H1 (cell line): ENCODE measurements around the gene ASB1. TPM values are rescaled to one million over a fixed set of nuclear protein-coding genes. Genes with fewer than 3 reads are reported as not detected.

Experiments used
- CTCF ChIA-PET: fragments of 300-600 bp; sonication (Branson Sonifier 250); formaldehyde crosslinking; loops from one replicate; lab custom pipeline; 2021; ENCODE audit not compliant: partially characterized antibody; lab: Charles Lee
- POLR2A ChIA-PET: fragments of 300-600 bp; sonication (Branson Sonifier 250); formaldehyde crosslinking; loops from one replicate; lab custom pipeline; 2021; ENCODE audit warnings: inconsistent platforms; ENCODE audit not compliant: partially characterized antibody; lab: Charles Lee
- DNase-seq, 2 experiments: peaks; one replicate each; pipeline versions ENCODE4 v3.0.0 to v3.0.0-alpha.2; 2010 to 2022; ENCODE audit warnings: low spot score in 2 of 2, low read depth in 1 of 2, mixed read lengths in 1 of 2
- FAIRE-seq: peaks from 2 replicates; lab custom pipeline; 2011; peaks lifted over from hg19 to GRCh38; lab: Jason Lieb, UNC
- H2AFZ ChIP-seq: 2 replicates; pipeline ENCODE4 v1.8.1; 2012; ENCODE audit warnings: low read length, inconsistent platforms
- H2AK5ac ChIP-seq: 2 replicates; pipeline ENCODE4 v1.6.1; 2013; ENCODE audit warnings: low read depth, low read length
- H2BK120ac ChIP-seq: replicated peaks from 2 replicates; pipeline ENCODE3; 2013; ENCODE audit warnings: low read depth, low read length, inconsistent platforms
- H2BK12ac ChIP-seq: 2 replicates; pipeline ENCODE4 v1.6.1; 2013; ENCODE audit warnings: low read depth, low read length
- H2BK15ac ChIP-seq: 2 replicates; pipeline ENCODE4 v1.6.1; 2013; ENCODE audit warnings: low read length
- H2BK20ac ChIP-seq: 2 replicates; pipeline ENCODE4 v1.6.1; 2013; ENCODE audit warnings: low read length
- H2BK5ac ChIP-seq: 2 replicates; pipeline ENCODE4 v1.6.1; 2013; ENCODE audit warnings: low read depth, low read length
- H3K14ac ChIP-seq: 2 replicates; pipeline ENCODE4 v1.6.1; 2013; ENCODE audit warnings: inconsistent platforms; ENCODE audit not compliant: insufficient read length
- H3K18ac ChIP-seq: 2 replicates; pipeline ENCODE4 v1.6.1; 2013; ENCODE audit warnings: low read length; ENCODE audit errors: extremely low read depth
- H3K23ac ChIP-seq: 2 replicates; pipeline ENCODE4 v1.6.1; 2013; ENCODE audit warnings: inconsistent platforms; ENCODE audit not compliant: insufficient read length
- H3K23me2 ChIP-seq: 2 replicates; pipeline ENCODE4 v1.6.1; 2013; ENCODE audit warnings: low read depth, low read length
- H3K27ac ChIP-seq: 2 replicates; pipeline ENCODE4 v1.6.1; 2011; ENCODE audit warnings: low read depth, low read length, inconsistent platforms
- H3K27me3 ChIP-seq, 4 experiments: replicated peaks in 1 of 4; 1 replicate in 1 of 4; 2 replicates in 3 of 4; pipeline versions ENCODE4 v1.6.1 to v1.8.1; 2011 to 2013; ENCODE audit warnings: low read length in 3 of 4, mild to moderate bottlenecking in 3 of 4, inconsistent platforms in 2 of 4, mixed read lengths in 2 of 4, moderate library complexity in 1 of 4; ENCODE audit not compliant: control insufficient read depth in 3 of 4, insufficient read depth in 3 of 4; ENCODE audit errors: extremely low read depth in 1 of 4
- H3K36me3 ChIP-seq, 4 experiments: 2 replicates each; pipeline versions ENCODE4 v1.6.1 to v1.8.1; 2011 to 2013; ENCODE audit warnings: mild to moderate bottlenecking in 4 of 4, low read length in 3 of 4, moderate library complexity in 2 of 4, control low read depth in 1 of 4, inconsistent platforms in 1 of 4; ENCODE audit not compliant: insufficient read depth in 4 of 4, control insufficient read depth in 2 of 4
- H3K4ac ChIP-seq: replicated peaks from 2 replicates; pipeline ENCODE3; 2013; ENCODE audit warnings: low read length, low read depth, mixed read lengths, inconsistent platforms; ENCODE audit not compliant: insufficient read length
- H3K4me1 ChIP-seq, 4 experiments: replicated peaks in 1 of 4; 1 replicate in 1 of 4; 2 replicates in 3 of 4; pipeline versions ENCODE4 v1.6.1 to v1.8.1; 2011 to 2013; ENCODE audit warnings: low read length in 3 of 4, inconsistent platforms in 2 of 4, mixed read lengths in 1 of 4; ENCODE audit not compliant: insufficient read depth in 4 of 4, control insufficient read depth in 3 of 4
- H3K4me2 ChIP-seq, 2 experiments: 2 replicates each; pipeline versions ENCODE4 v1.6.1 to v1.8.1; 2011 to 2013; ENCODE audit warnings: low read depth in 2 of 2, low read length in 2 of 2, control low read depth in 1 of 2, inconsistent platforms in 1 of 2, mild to moderate bottlenecking in 1 of 2; ENCODE audit not compliant: insufficient read depth in 1 of 2
- H3K4me3 ChIP-seq, 4 experiments: fragments of 200-600, 300-600 bp in 1 of 4; sonication (generic), shearing (Covaris generic), sonication (Bioruptor Twin) in 1 of 4; 2 replicates each; pipeline versions ENCODE4 v1.5.1 to v1.8.1; 2011 to 2016; ENCODE audit warnings: low read length in 4 of 4, low read depth in 3 of 4, control low read depth in 2 of 4, inconsistent platforms in 2 of 4, mild to moderate bottlenecking in 2 of 4, mixed read lengths in 1 of 4, moderate library complexity in 1 of 4; ENCODE audit not compliant: insufficient read depth in 2 of 4; ENCODE audit errors: extremely low read depth in 1 of 4
- H3K56ac ChIP-seq: replicated peaks from 2 replicates; pipeline ENCODE3; 2013; ENCODE audit warnings: low read depth, mild to moderate bottlenecking, mixed read lengths, low read length, inconsistent platforms; ENCODE audit not compliant: insufficient read length
- H3K79me1 ChIP-seq: 2 replicates; pipeline ENCODE4 v1.6.1; 2013; ENCODE audit warnings: low read depth, low read length, control low read depth
- H3K79me2 ChIP-seq, 2 experiments: 2 replicates each; pipeline versions ENCODE4 v1.6.1 to v1.8.1; 2012 to 2013; ENCODE audit warnings: low read length in 2 of 2, mild to moderate bottlenecking in 2 of 2, inconsistent platforms in 1 of 2; ENCODE audit not compliant: insufficient read depth in 2 of 2, control insufficient read depth in 1 of 2
- H3K9ac ChIP-seq, 4 experiments: replicated peaks in 1 of 4; 1 replicate in 1 of 4; 2 replicates in 3 of 4; pipeline versions ENCODE4 v1.6.1 to v1.8.1; 2011 to 2013; ENCODE audit warnings: low read depth in 3 of 4, low read length in 3 of 4, control low read depth in 2 of 4, mild to moderate bottlenecking in 2 of 4, moderate library complexity in 2 of 4, inconsistent platforms in 1 of 4; ENCODE audit errors: extremely low read depth in 1 of 4
- H3K9me3 ChIP-seq, 2 experiments: 2 replicates each; pipeline versions ENCODE4 v1.6.1 to v1.8.1; 2012 to 2013; ENCODE audit warnings: mild to moderate bottlenecking in 2 of 2, moderate library complexity in 2 of 2, control low read depth in 1 of 2, inconsistent platforms in 1 of 2, low read depth in 1 of 2, low read length in 1 of 2, mixed read lengths in 1 of 2; ENCODE audit not compliant: insufficient read depth in 2 of 2
- H4K20me1 ChIP-seq, 2 experiments: replicated peaks in 1 of 2; 2 replicates each; pipeline versions ENCODE3 to v1.8.1; 2011 to 2013; ENCODE audit warnings: inconsistent platforms in 2 of 2, low read length in 2 of 2, mild to moderate bottlenecking in 1 of 2; ENCODE audit not compliant: insufficient read depth in 2 of 2, control insufficient read depth in 1 of 2
- H4K5ac ChIP-seq: 2 replicates; pipeline ENCODE4 v1.6.1; 2013; ENCODE audit warnings: low read length, low read depth, mixed read lengths, inconsistent platforms; ENCODE audit not compliant: insufficient read length
- H4K8ac ChIP-seq: 2 replicates; pipeline ENCODE4 v1.8.0; 2013; ENCODE audit warnings: mild to moderate bottlenecking, moderate library complexity, low read length, inconsistent platforms; ENCODE audit not compliant: insufficient read depth; ENCODE audit errors: extremely low read depth
- H4K91ac ChIP-seq: replicated peaks from 2 replicates; pipeline ENCODE3; 2013; ENCODE audit warnings: low read length, mixed read lengths, inconsistent platforms; ENCODE audit not compliant: insufficient read length
- CHD2 ChIP-seq: IDR thresholded peaks from 2 replicates; pipeline ENCODE4 v1.6.1; 2012; ENCODE audit warnings: low read length, improper control_type of control experiment
- CREB1 ChIP-seq: IDR thresholded peaks from 2 replicates; pipeline ENCODE4 v1.6.1; 2012; ENCODE audit warnings: inconsistent platforms
- EZH2 ChIP-seq: fragments of 200-600 bp; sonication (generic); IDR thresholded peaks from 2 replicates; pipeline ENCODE4 v1.7.1; 2012; ENCODE audit warnings: low read depth, mild to moderate bottlenecking, moderate library complexity, low read length, inconsistent platforms; ENCODE audit not compliant: severe bottlenecking
- GABPA ChIP-seq: IDR thresholded peaks from 2 replicates; pipeline ENCODE4 v1.6.1; 2011; ENCODE audit warnings: mild to moderate bottlenecking, low read length, moderate library complexity, borderline replicate concordance; ENCODE audit not compliant: insufficient read depth
- RBBP5 ChIP-seq: IDR thresholded peaks from 2 replicates; pipeline ENCODE4 v1.7.1; 2012; ENCODE audit warnings: low read depth, mild to moderate bottlenecking, inconsistent platforms, low read length, moderate library complexity, borderline replicate concordance
- WGBS, 2 experiments: shearing (Covaris generic) in 1 of 2; methylation state at CpG; one replicate each; pipeline versions ENCODE4 v1.1.6 to v1.1.7; 2013 to 2015; ENCODE audit warnings: low lambda C conversion rate in 2 of 2, mixed read lengths in 2 of 2, inconsistent platforms in 1 of 2, low coverage in 1 of 2, missing lambda C conversion rate in 1 of 2; ENCODE audit not compliant: insufficient replicate concordance in 2 of 2, insufficient coverage in 1 of 2, insufficient read length in 1 of 2; ENCODE audit errors: extremely low coverage in 1 of 2, missing lambda C conversion rate in 1 of 2; 5-methylcytosine and 5-hydroxymethylcytosine counted together
- polyA plus RNA-seq, 7 experiments: library from polyadenylated mRNA; depleted of rRNA in 3 of 7; stranded (reverse) in 5 of 7; unstranded in 2 of 7; fragments of >200 nt in 5 of 7; fragments of 200-250 nt in 2 of 7; gene quantifications; 1 replicate in 5 of 7; 2 replicates in 1 of 7; 4 replicates in 1 of 7; pipeline versions ENCODE4 v1.2.1 to v1.2.3, GENCODE V29; 2011 to 2013; ENCODE audit warnings: missing spikeins in 2 of 7, mixed read lengths in 2 of 7
- total RNA-seq: library from RNA; stranded (reverse); fragmentation: NEBNext Ultra II Directional; extraction: Animal tissue kit (Norgen Biotek cat#: 25700); gene quantifications from 2 replicates; pipeline ENCODE4 v1.2.1, GENCODE V29; 2021

ASB1 gene
- total and polyA plus RNA-seq, 2 of the 8 experiments (the other 6 are each of a cell fraction or from before 2014, with no cell fraction given), result 24.1 to 36.0 TPM

DNA sequence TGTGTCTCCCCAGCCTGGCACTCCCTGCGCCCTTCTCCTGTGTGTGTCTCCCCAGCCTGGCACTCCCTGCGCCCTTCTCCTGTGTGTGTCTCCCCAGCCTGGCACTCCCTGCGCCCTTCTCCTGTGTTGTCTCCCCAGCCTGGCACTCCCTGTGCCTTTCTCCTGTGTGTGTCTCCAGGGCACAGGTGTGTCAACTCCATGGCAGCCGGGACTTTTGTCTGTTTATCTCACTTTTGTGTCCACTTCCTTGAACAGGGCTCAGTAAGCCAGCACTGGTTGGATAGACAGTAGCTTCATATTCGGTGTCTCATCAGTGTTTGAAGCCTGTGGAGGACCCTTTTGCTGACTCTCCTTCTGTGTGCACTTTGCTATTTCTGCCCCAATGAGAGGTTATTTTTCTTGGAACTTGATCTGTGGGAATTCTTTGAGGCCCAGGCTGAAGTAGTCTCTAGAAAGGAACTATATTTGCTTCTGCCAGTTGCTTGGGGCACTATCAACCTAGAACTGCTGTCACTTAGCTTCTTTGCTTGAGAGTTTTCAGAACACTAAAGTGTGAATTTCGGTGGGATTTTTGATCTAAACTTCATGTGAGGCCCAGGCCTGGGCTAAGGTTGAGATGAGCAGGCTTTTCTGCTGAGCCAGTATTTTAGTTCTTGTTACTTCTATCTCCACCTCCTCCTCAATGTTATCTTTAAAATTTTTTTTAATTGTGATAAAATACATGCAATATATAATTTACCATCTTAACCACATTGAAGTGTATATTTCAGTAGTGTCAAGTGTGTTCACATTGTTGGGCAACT lies 8.3 kb upstream of the ASB1 start:
- Histone ChIP-seq H3K23me2 (no peaks in the 10 kb centered on the region), H3K18ac (no peak overlapping the region), H2BK5ac (no peak overlapping the region), H2AFZ (no peak overlapping the region), H2BK120ac (no peak overlapping the region), H3K4me2 (no peak overlapping the region), H3K79me2 (no peaks in the 10 kb centered on the region), H3K23ac (no peak overlapping the region), H3K4me3 (no peak overlapping the region), H4K5ac (no peak overlapping the region), H4K20me1 (no peaks in the 10 kb centered on the region), H3K79me1 (no peaks in the 10 kb centered on the region), H3K36me3 (no peaks in the 10 kb centered on the region), H2BK15ac (no peak overlapping the region), H3K27ac (no peak overlapping the region), H2AK5ac (no peak overlapping the region), H3K4me1 (peaks cover 0 to 22% (median 18%) of the 10 kb centered on the region in 4 experiments; a peak in 6 of 7 replicates), H3K27me3 (no peaks in the 10 kb centered on the region), H3K56ac (no peak overlapping the region), H3K9ac (no peak overlapping the region), H2BK20ac (no peak overlapping the region), H3K9me3 (no peaks in the 10 kb centered on the region), H3K14ac (no peak overlapping the region), H4K8ac (no peak overlapping the region), H4K91ac (no peak overlapping the region), H2BK12ac (no peak overlapping the region), H3K4ac (no peak overlapping the region)
- FAIRE-seq (no peak), DNase-seq (no peak)
- CTCF ChIA-PET, result no interaction called here
- WGBS, 2 experiments, result 94% methylated on average over 4 of the region's 6 CpGs; no CpG with 5 or more reads in 1 of the 2 experiments
- POLR2A ChIA-PET, result no interaction called here
- TF ChIP-seq CREB1, result no peak
- TF ChIP-seq CHD2, result no peak
- no peak for TF ChIP-seq EZH2
- no peak for TF ChIP-seq RBBP5
- no peak for TF ChIP-seq GABPA
